Naive thymus-derived CD4-positive, alpha-beta T cell (primary cell): ENCODE data around the gene ZDHHC14. TPM values are rescaled to one million over a fixed set of nuclear protein-coding genes. Genes with fewer than 3 reads are reported as not detected.
A peak's percentile ranks its signal among the peaks of the same experiment; 100 is the strongest.

ENCODE experiments used
- ATAC-seq: fragments of 150-1000 bp; cut with Tn5 transposase; 2 replicates; pipeline ENCODE4 v1.10.0; 2021; ENCODE audit warnings: mild to moderate bottlenecking, moderate library complexity
- CTCF ChIA-PET: fragments of 350-600 bp; sonication (Branson Sonifier 250); formaldehyde crosslinking; loops from one replicate; lab custom pipeline; 2021; ENCODE audit warnings: antibody characterized with exemption; lab: Charles Lee
- POLR2A ChIA-PET: fragments of 350-600 bp; sonication (Branson Sonifier 250); formaldehyde crosslinking; loops from one replicate; lab custom pipeline; 2021; ENCODE audit warnings: antibody characterized with exemption, inconsistent platforms; lab: Charles Lee
- DNase-seq, 9 donors: peaks; one replicate each; pipeline versions ENCODE4 v3.0.0 to v3.0.0-alpha.2; 2020 to 2022; ENCODE audit warnings: mixed read lengths in 1 of 9
- H3K27ac ChIP-seq: one replicate; pipeline ENCODE4 v1.7.0; 2013; ENCODE audit warnings: mild to moderate bottlenecking, low read depth, low read length, moderate library complexity
- H3K27me3 ChIP-seq, 2 donors: one replicate each; pipeline ENCODE4 v1.7.0; 2013; ENCODE audit warnings: low read length in 2 of 2, mild to moderate bottlenecking in 2 of 2, moderate library complexity in 2 of 2; ENCODE audit not compliant: control insufficient read depth in 2 of 2, insufficient read depth in 2 of 2
- H3K36me3 ChIP-seq, 3 experiments: 1 replicate in 2 of 3; 2 replicates in 1 of 3; pipeline ENCODE4 v1.7.0; 2013; ENCODE audit warnings: low read length in 3 of 3, mild to moderate bottlenecking in 3 of 3, moderate library complexity in 1 of 3; ENCODE audit not compliant: insufficient read depth in 3 of 3, control insufficient read depth in 2 of 3
- H3K4me1 ChIP-seq, 2 donors: one replicate each; pipeline ENCODE4 v1.7.0; 2013; ENCODE audit warnings: low read length in 2 of 2, mild to moderate bottlenecking in 2 of 2, moderate library complexity in 1 of 2; ENCODE audit not compliant: control insufficient read depth in 2 of 2, insufficient read depth in 2 of 2
- H3K4me3 ChIP-seq: 2 replicates; pipeline ENCODE4 v1.7.0; 2013; ENCODE audit warnings: mild to moderate bottlenecking, low read length
- H3K9me3 ChIP-seq, 3 experiments: 1 replicate in 2 of 3; 2 replicates in 1 of 3; pipeline ENCODE4 v1.7.0; 2013; ENCODE audit warnings: low read length in 3 of 3; ENCODE audit not compliant: control insufficient read depth in 2 of 3
- H3K27ac Mint-ChIP-seq, 9 donors: one replicate each; pipeline ENCODE4 v1.8.0; 2020 to 2022; ENCODE audit warnings: mixed read lengths in 9 of 9, mild to moderate bottlenecking in 8 of 9, moderate library complexity in 5 of 9, inconsistent platforms in 2 of 9
- H3K27me3 Mint-ChIP-seq, 5 donors: one replicate each; pipeline ENCODE4 v1.8.0; 2021 to 2022; ENCODE audit warnings: mixed read lengths in 5 of 5, mild to moderate bottlenecking in 1 of 5
- H3K36me3 Mint-ChIP-seq, 5 donors: one replicate each; pipeline ENCODE4 v1.8.0; 2020 to 2022; ENCODE audit warnings: mixed read lengths in 5 of 5, mild to moderate bottlenecking in 3 of 5, inconsistent platforms in 1 of 5
- H3K4me1 Mint-ChIP-seq, 7 donors: one replicate each; pipeline ENCODE4 v1.8.0; 2020 to 2022; ENCODE audit warnings: mixed read lengths in 7 of 7, mild to moderate bottlenecking in 3 of 7, inconsistent platforms in 1 of 7
- H3K4me3 Mint-ChIP-seq, 10 donors: one replicate each; pipeline ENCODE4 v1.8.0; 2020 to 2022; ENCODE audit warnings: mild to moderate bottlenecking in 10 of 10, mixed read lengths in 10 of 10, moderate library complexity in 6 of 10, inconsistent platforms in 2 of 10
- H3K9me3 Mint-ChIP-seq, 11 donors: one replicate each; pipeline ENCODE4 v1.8.0; 2020 to 2022; ENCODE audit warnings: mixed read lengths in 11 of 11, mild to moderate bottlenecking in 4 of 11, inconsistent platforms in 1 of 11, moderate library complexity in 1 of 11
- intact Hi-C, 2 donors: fragments of 100-400 bp; cut with micrococcal nuclease; formaldehyde crosslinking; loops; one replicate each; pipeline ENCODE4 v1.15.1; 2023
- polyA plus RNA-seq, 2 donors: library from polyadenylated mRNA; unstranded; fragments of 300-500 nt; fragmentation: Illumina TruSeq; gene quantifications; one replicate each; pipeline ENCODE4 v1.2.3, GENCODE V29; 2021
- total RNA-seq, 6 experiments: library from RNA in 5 of 6; stranded (reverse) in 5 of 6; gene quantifications; 1 replicate in 5 of 6; 2 replicates in 1 of 6; pipeline ENCODE4 v1.2.3 and lab custom pipeline; 2021 to 2026

Gene ZDHHC14
- total and polyA plus RNA-seq, 7 experiments from 2014 or later = 0.13 to 18.2 (median 0.95) TPM

- H3K4me1 Mint-ChIP-seq = peaks cover 5 to 23% (median 14%) of the 10 kb centered on the region in 7 donors
- no peak overlapping the region for H3K4me3 ChIP-seq
- DNase-seq (no peak), ATAC-seq (no peak)
- POLR2A ChIA-PET = no interaction called here
- no peaks in the 10 kb centered on the region for H3K9me3 ChIP-seq
- H3K4me1 ChIP-seq = peaks cover 0 to 7% of the 10 kb centered on the region in 2 donors
- peaks cover 0 to 2% (median 0%) of the 10 kb centered on the region in 11 donors for H3K9me3 Mint-ChIP-seq
- H3K27ac ChIP-seq = no peak overlapping the region
- H3K27ac Mint-ChIP-seq = no peak overlapping the region
- no peaks in the 10 kb centered on the region for H3K36me3 ChIP-seq
- H3K27me3 Mint-ChIP-seq = no peaks in the 10 kb centered on the region
- peaks cover 0 to 20% (median 0%) of the 10 kb centered on the region in 5 donors for H3K36me3 Mint-ChIP-seq
- no peaks in the 10 kb centered on the region for H3K27me3 ChIP-seq
- no peak overlapping the region for H3K4me3 Mint-ChIP-seq
- CTCF ChIA-PET = interaction anchor here (0.7 kb wide), 1 partner anchor 442 kb away, joined by 4 read pairs; no protein-coding TSS in a partner anchor
- intact Hi-C loops = no loop called here
Observed at GRCh38 chr6:157452096-157452495, 71.1 kb downstream of the ZDHHC14 start.

- peaks cover 0 to 2% (median 0%) of the 10 kb centered on the region in 11 donors for H3K9me3 Mint-ChIP-seq
Observed at GRCh38 chr6:157453131-157453530, 72.1 kb downstream of the ZDHHC14 start.

GRCh38 chr6:157453978-157454377, 73.0 kb downstream of the ZDHHC14 start:
- H3K4me1 Mint-ChIP-seq = peaks cover 5 to 35% (median 14%) of the 10 kb centered on the region in 7 donors
- H3K27ac Mint-ChIP-seq = no peak overlapping the region
- Histone ChIP-seq H3K27ac (no peak overlapping the region), H3K4me3 (no peak overlapping the region), H3K27me3 (no peaks in the 10 kb centered on the region), H3K9me3 (no peaks in the 10 kb centered on the region), H3K36me3 (no peaks in the 10 kb centered on the region), H3K4me1 (peaks cover 0 to 7% of the 10 kb centered on the region in 2 donors)
- POLR2A ChIA-PET = no interaction called here
- no peaks in the 10 kb centered on the region for H3K27me3 Mint-ChIP-seq
- DNase-seq = no peak
- H3K4me3 Mint-ChIP-seq = no peak overlapping the region
- peaks cover 0 to 2% (median 0%) of the 10 kb centered on the region in 11 donors for H3K9me3 Mint-ChIP-seq
- CTCF ChIA-PET = no interaction called here
- ATAC-seq = no peak
- H3K36me3 Mint-ChIP-seq = peaks cover 0 to 20% (median 0%) of the 10 kb centered on the region in 5 donors
- intact Hi-C loops = no loop called here

More at GRCh38 chr6:157453131-157453530, 72.1 kb downstream of the ZDHHC14 start:
- peaks cover 5 to 31% (median 14%) of the 10 kb centered on the region in 7 donors for H3K4me1 Mint-ChIP-seq
- H3K9me3 ChIP-seq = no peaks in the 10 kb centered on the region
- no peak overlapping the region for H3K27ac ChIP-seq
- ChIA-PET POLR2A (no interaction called here), CTCF (no interaction called here)
- DNase-seq (no peak), ATAC-seq (no peak)
- no peaks in the 10 kb centered on the region for H3K36me3 ChIP-seq
- H3K27me3 Mint-ChIP-seq = no peaks in the 10 kb centered on the region
- intact Hi-C loops = no loop called here
- H3K27ac Mint-ChIP-seq = no peak overlapping the region
- H3K4me3 ChIP-seq = no peak overlapping the region
- H3K27me3 ChIP-seq = no peaks in the 10 kb centered on the region
- H3K4me1 ChIP-seq = peaks cover 0 to 7% of the 10 kb centered on the region in 2 donors
- peaks cover 0 to 20% (median 0%) of the 10 kb centered on the region in 5 donors for H3K36me3 Mint-ChIP-seq
- no peak overlapping the region for H3K4me3 Mint-ChIP-seq

GRCh38 chr6:157454762-157455714, 74.0 kb downstream of the ZDHHC14 start:
- ChIA-PET CTCF (no interaction called here), POLR2A (no interaction called here)
- H3K27me3 ChIP-seq = no peaks in the 10 kb centered on the region
- ATAC-seq (no peak), DNase-seq (no peak)
- H3K9me3 ChIP-seq = no peaks in the 10 kb centered on the region
- H3K9me3 Mint-ChIP-seq = peaks cover 0 to 5% (median 0%) of the 10 kb centered on the region in 11 donors
- peaks cover 0 to 7% of the 10 kb centered on the region in 2 donors for H3K4me1 ChIP-seq
- H3K27me3 Mint-ChIP-seq = no peaks in the 10 kb centered on the region
- H3K27ac Mint-ChIP-seq = peak overlapping the region in 1 of 9 donors; percentile 67
- H3K36me3 ChIP-seq = no peaks in the 10 kb centered on the region
- peaks cover 0 to 26% (median 0%) of the 10 kb centered on the region in 5 donors for H3K36me3 Mint-ChIP-seq
- no peak overlapping the region for H3K4me3 ChIP-seq
- peaks cover 6 to 43% (median 14%) of the 10 kb centered on the region in 7 donors for H3K4me1 Mint-ChIP-seq
- no peak overlapping the region for H3K27ac ChIP-seq
- intact Hi-C loops = no loop called here
- no peak overlapping the region for H3K4me3 Mint-ChIP-seq

GRCh38 chr6:157455731-157456523, 74.9 kb downstream of the ZDHHC14 start:
- Mint-ChIP-seq H3K27me3 (no peaks in the 10 kb centered on the region), H3K4me3 (peak overlapping the region in 9 of 10 donors; percentile 4 to 75 (median 39)), H3K4me1 (peaks cover 6 to 50% (median 14%) of the 10 kb centered on the region in 7 donors), H3K27ac (peak overlapping the region in 5 of 9 donors; percentile 42 to 76 (median 63)), H3K9me3 (peaks cover 0 to 5% (median 0%) of the 10 kb centered on the region in 11 donors), H3K36me3 (peaks cover 0 to 26% (median 0%) of the 10 kb centered on the region in 5 donors)
- H3K27ac ChIP-seq = no peak overlapping the region
- no peaks in the 10 kb centered on the region for H3K9me3 ChIP-seq
- peaks cover 7% of the 10 kb centered on the region in 2 donors for H3K4me1 ChIP-seq
- intact Hi-C loops = no loop called here
- H3K36me3 ChIP-seq = no peaks in the 10 kb centered on the region
- H3K27me3 ChIP-seq = no peaks in the 10 kb centered on the region
- no peak for DNase-seq
- no peak overlapping the region for H3K4me3 ChIP-seq
- CTCF ChIA-PET = no interaction called here
- no peak for ATAC-seq
- POLR2A ChIA-PET = interaction anchor here (0.9 kb wide), 1 partner anchor 50 kb away, joined by 3 read pairs; no protein-coding TSS in a partner anchor

GRCh38 chr6:157456524-157456829, 75.5 kb downstream of the ZDHHC14 start:
- Mint-ChIP-seq H3K27me3 (no peaks in the 10 kb centered on the region), H3K4me3 (peak overlapping the region in 9 of 10 donors; percentile 4 to 75 (median 39)), H3K9me3 (peaks cover 0 to 5% (median 0%) of the 10 kb centered on the region in 11 donors), H3K27ac (peak overlapping the region in 5 of 9 donors; percentile 42 to 76 (median 63)), H3K36me3 (peaks cover 0 to 28% (median 0%) of the 10 kb centered on the region in 5 donors), H3K4me1 (peaks cover 6 to 54% (median 14%) of the 10 kb centered on the region in 7 donors)
- intact Hi-C loops = no loop called here
- Histone ChIP-seq H3K4me1 (peaks cover 7 to 10% of the 10 kb centered on the region in 2 donors), H3K27me3 (no peaks in the 10 kb centered on the region), H3K27ac (no peak overlapping the region), H3K9me3 (no peaks in the 10 kb centered on the region), H3K36me3 (no peaks in the 10 kb centered on the region), H3K4me3 (no peak overlapping the region)
- peak in 5 of 9 donors; percentile 12 to 39 (median 20) for DNase-seq
- ChIA-PET CTCF (no interaction called here), POLR2A (interaction anchor here (0.9 kb wide), 1 partner anchor 50 kb away, joined by 3 read pairs; no protein-coding TSS in a partner anchor)
- no peak for ATAC-seq
